Activated CD8-positive, alpha-beta memory T cell treated with anti-CD3 and anti-CD28 coated beads for 36 hours (primary cell): Measurements from ENCODE around the gene CRHR1. TPM values are rescaled to one million over a fixed set of nuclear protein-coding genes. Genes with fewer than 3 reads are reported as not detected.
"Not testable (repeated sequence)": the region's sequence is repeated elsewhere in the genome, so short reads cannot be mapped to it uniquely, and the experiment has no call there.

Experiments
- CTCF ChIA-PET: fragments of 350-600 bp; sonication (Branson Sonifier 250); formaldehyde crosslinking; loops from one replicate; lab custom pipeline; 2021; ENCODE audit warnings: antibody characterized with exemption; lab: Charles Lee
- POLR2A ChIA-PET: fragments of 350-600 bp; sonication (Branson Sonifier 250); formaldehyde crosslinking; loops from one replicate; lab custom pipeline; 2021; ENCODE audit warnings: antibody characterized with exemption; lab: Charles Lee
- total RNA-seq, 2 experiments: library from RNA; stranded (reverse); gene quantifications; one replicate each; pipeline ENCODE4 v1.2.3, GENCODE V29; 2021

The CRHR1 gene
- total RNA-seq: not detected

GRCh38 chr17:45784293-45784740, at the start of gene CRHR1:
Gene CRHR1, plus strand, starts transcription at chr17:45784320. Its CDS starts 225 bp downstream, at chr17:45784545.
- POLR2A ChIA-PET: no interaction called here
- CTCF ChIA-PET: interaction anchor here (2.6 kb wide), 1 partner anchor 47 kb away, joined by 8 read pairs; no protein-coding TSS in a partner anchor

DNA sequence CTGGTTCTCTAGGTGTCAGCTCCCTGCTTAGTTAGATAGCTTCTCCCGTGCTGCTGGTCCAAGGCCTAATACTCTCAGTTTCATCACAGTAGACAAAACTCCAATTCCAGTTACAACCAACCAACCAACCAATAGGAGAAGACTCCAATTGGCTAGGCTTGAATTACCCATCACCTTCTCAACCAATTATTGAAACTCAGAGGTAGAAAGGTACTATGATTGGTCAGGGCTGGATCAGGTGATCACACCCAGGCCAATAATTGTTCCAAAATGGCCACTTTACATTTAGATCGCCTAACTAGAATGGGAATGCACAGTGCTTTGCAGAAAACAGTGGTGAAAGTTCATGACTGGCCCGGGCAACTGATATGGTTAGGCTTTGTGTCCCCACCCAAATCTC, 49.5 kb upstream of the CRHR1 start:
- POLR2A ChIA-PET: no interaction called here
- CTCF ChIA-PET: interaction anchor here (0.6 kb wide), 1 partner anchor 75 kb away, joined by 3 read pairs; no protein-coding TSS in a partner anchor

- CTCF ChIA-PET: interaction anchor here (0.6 kb wide), 1 partner anchor 229 kb away, joined by 3 read pairs; no protein-coding TSS in a partner anchor
- POLR2A ChIA-PET: no interaction called here
Measured at GRCh38 chr17:45735488-45735887, 48.6 kb upstream of the CRHR1 start.

- CTCF ChIA-PET: no interaction called here
- POLR2A ChIA-PET: no interaction called here
Measured at GRCh38 chr17:45739786-45740185, 44.3 kb upstream of the CRHR1 start.

- ChIA-PET POLR2A (no interaction called here), CTCF (no interaction called here)
Measured at GRCh38 chr17:45740553-45741330, 43.4 kb upstream of the CRHR1 start.

DNA sequence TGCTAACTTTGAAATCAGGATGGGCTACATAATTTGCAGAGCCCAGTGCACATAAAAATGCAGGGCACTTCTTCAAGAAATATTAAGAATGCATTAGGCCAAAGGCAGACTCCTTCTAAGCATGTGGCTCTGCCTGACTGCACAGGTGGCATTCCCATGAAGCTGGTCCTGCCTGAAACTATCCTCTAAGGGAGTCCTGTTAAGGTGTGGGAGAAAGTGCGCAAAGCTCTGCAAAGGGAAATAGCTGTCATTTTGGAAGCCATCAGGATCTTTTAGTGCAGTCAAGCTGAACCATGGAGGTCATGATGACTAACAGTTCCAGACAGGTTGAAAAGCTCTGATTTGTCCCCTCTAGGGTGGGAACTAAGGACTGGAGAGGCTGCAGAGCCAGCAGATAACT, 41.9 kb upstream of the CRHR1 start:
- ChIA-PET CTCF (no interaction called here), POLR2A (no interaction called here)

- POLR2A ChIA-PET: no interaction called here
- CTCF ChIA-PET: no interaction called here
Measured at GRCh38 chr17:45743626-45744326, 40.3 kb upstream of the CRHR1 start.

- POLR2A ChIA-PET, CTCF ChIA-PET: not testable (repeated sequence)
Measured at GRCh38 chr17:45744826-45745225, 39.3 kb upstream of the CRHR1 start.

DNA sequence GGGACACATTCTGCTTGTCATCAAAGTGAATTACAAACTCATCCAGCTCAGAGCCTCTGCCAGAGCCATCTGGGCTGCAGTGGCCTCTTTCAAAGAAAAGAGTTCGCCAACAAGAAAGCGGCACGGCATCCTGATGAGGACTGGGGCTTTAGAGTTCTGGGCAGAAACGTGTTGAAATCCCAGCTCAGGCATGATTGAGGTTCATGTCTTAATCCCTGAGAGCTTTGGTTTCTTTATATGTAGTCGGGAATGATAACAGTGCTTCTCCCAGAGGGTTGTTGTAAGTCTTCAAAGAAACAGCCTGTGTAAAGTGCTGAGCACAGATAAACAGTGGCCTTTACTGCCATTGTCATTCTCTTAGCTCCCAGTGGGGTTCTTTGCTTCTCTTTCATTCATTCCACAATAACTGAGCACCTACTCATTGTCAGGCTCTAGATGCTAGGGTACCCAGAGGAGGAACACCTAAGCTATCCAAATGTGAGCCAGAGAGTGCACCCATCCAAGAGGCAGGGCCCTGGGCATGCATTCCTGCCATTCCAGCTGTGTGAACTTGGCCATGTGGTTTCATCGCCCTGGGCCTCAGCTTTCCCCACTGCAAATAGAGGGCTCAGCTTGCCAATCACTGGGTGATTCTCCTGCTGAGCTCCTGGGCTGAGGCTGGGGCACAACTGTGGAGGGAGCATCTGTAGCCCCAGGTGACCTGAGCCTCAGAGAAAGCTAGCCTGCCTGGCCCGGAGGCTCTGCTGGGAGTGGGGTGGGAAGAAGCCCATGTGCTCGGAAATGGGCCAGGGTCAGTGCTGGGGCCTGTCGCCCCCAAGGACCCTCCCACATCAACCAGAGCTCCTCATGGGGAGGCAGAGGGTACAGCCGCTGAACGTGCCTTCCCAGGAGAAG, 38.3 kb upstream of the CRHR1 start:
- POLR2A ChIA-PET: no interaction called here
- CTCF ChIA-PET: no interaction called here

DNA sequence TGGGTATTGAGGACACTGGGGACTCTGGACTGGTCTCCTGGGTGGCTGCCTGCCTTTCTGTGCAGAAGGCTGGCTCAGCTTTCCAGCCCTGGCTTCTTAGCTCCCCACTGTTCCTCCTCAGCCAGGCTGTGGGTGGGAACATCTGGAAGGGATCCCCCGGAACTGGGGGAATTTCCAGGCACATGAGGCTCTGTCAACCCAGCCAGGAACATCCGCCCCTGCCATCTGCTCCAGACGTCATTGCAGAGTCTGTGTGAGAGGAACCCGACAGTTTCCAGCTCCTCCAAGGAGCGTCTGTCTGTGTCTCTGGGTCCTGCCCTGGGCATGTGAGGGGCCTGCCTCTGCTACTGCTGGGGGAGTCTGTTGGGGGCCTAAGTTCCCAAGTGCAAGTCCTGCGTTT, 36.2 kb upstream of the CRHR1 start:
- CTCF ChIA-PET: no interaction called here
- POLR2A ChIA-PET: no interaction called here

DNA sequence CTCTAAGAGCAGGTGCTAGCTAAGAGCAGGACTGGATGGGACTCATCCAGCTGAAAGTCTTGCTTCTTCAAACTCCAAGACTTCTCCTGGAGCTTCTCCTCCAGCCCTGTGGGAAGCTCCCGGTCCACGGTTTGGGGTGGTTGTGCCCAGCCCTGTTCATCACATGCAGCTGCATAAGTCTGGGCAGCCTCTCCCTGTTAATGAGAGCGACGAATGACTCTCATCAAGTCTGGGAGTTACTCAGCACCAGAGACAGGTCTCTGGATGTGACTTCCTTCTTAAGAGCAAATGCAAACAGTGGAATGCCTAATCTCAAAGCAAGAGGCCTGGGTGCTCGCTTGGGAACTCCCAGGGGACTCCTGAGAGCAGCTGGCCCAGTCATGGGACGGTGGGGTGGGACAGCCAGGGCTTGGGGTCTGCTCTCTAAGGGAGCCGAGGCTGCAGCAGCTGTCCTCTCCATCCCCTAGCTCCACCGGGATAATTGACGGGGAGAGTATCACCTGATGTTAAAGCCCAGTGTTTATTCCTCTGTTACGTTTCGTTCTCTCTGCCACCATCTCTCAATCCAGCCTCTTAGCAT, 35.3 kb upstream of the CRHR1 start:
- POLR2A ChIA-PET: no interaction called here
- CTCF ChIA-PET: no interaction called here

- ChIA-PET POLR2A (no interaction called here), CTCF (no interaction called here)
Measured at GRCh38 chr17:45749831-45750335, 34.2 kb upstream of the CRHR1 start.

DNA sequence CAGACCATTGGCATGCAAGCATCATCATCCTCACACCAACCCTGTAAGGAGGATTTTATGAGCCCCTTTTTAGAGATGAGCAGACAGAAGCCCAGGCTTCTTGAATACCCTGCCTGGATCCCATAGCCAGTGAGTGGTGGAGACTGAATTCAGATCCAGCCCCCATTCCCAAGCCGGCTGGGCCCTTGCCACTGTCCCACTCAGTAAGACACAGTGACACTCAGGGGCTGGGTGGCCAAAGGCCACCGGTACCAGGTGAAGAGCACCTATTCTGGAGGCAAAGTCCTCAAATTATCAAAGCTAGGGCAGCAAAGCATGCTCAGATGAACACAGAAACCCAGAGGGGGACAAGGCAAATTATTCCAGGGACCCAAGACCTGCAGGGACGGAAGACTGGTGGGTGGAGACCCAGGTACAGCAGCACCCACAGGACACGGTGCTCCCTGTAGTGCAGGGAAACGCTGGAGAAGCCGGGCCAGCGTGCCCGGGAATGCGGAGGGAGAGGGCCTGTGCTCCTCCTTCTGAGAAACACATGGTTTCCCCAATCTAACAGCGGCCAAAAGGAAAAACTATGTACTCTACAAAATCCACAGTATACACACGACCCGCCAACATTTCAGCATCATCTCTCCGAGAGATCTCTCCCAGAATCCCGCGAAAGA, 33.2 kb upstream of the CRHR1 start:
- ChIA-PET CTCF (no interaction called here), POLR2A (no interaction called here)

- ChIA-PET CTCF (no interaction called here), POLR2A (no interaction called here)
Measured at GRCh38 chr17:45751466-45751865, 32.7 kb upstream of the CRHR1 start.

GRCh38 chr17:45752246-45752645, 31.9 kb upstream of the CRHR1 start:
- CTCF ChIA-PET: no interaction called here
- POLR2A ChIA-PET: no interaction called here

GRCh38 chr17:45753645-45754225, 30.4 kb upstream of the CRHR1 start:
- CTCF ChIA-PET: no interaction called here

DNA sequence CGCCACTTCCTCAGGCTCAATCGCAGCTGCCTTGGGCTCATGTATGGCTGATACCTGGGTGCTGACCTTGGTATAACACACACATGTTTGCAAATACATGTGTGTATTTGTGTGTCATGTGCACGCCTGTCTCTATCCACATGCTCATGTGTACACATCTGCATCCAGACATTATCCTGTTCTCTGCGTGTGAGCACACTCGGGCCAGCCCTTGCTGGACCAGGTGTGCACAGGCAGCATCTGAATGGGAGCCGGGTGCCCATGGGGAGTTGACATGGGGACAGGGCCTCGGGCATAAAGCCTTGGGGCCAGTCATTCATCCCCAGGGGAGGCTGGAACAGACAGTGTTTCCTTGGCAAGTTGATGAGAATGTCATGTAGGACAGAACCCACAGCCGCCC, 29.1 kb upstream of the CRHR1 start:
- POLR2A ChIA-PET: no interaction called here
- CTCF ChIA-PET: no interaction called here

More at GRCh38 chr17:45753645-45754225, 30.4 kb upstream of the CRHR1 start:
- POLR2A ChIA-PET: no interaction called here

DNA sequence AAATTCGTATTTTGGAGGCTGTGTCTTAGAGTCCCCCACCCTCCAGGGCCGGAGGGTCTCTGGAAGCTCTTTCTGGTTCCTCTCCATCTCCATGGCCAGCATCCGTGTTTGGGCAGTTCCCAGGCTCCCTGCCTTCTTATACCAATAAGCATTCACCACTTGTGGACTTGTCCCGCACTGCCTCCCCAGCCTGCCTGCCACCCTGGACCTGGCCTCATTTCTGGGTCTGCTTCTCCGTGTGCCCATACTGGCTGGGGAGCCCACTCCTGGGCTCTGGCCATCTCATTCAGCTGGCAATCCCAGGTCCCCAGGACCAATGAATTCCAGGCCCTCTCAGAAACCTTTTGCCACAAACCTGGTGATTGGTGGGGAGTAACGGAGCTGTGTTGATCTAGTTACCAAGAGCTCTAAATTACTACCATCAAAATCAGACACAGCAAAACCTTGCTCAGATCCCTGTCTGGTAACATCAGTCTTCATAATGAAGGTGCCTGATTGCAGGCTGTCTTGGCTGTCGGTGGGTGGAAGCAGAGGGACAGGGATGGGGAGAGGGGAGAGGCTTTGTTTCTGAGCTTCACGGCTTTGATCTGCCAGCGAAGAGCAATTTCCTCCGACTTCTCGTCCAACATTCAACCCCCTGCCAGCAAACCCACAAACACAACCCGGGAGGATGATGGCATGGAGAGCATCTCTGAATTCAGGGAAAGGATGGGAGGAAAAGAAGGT, 27.7 kb upstream of the CRHR1 start:
- ChIA-PET POLR2A (no interaction called here), CTCF (interaction anchor here (0.6 kb wide), 1 partner anchor 124 kb away, joined by 3 read pairs; no protein-coding TSS in a partner anchor)
